Measurements from ENCODE around the gene SORBS2. TPM values are rescaled to one million over a fixed set of nuclear protein-coding genes. Genes with fewer than 3 reads are reported as not detected.

SORBS2 gene
- total RNA-seq, 4 donors from 2014 or later = 21.5 to 103 (median 64.8) TPM

DNA sequence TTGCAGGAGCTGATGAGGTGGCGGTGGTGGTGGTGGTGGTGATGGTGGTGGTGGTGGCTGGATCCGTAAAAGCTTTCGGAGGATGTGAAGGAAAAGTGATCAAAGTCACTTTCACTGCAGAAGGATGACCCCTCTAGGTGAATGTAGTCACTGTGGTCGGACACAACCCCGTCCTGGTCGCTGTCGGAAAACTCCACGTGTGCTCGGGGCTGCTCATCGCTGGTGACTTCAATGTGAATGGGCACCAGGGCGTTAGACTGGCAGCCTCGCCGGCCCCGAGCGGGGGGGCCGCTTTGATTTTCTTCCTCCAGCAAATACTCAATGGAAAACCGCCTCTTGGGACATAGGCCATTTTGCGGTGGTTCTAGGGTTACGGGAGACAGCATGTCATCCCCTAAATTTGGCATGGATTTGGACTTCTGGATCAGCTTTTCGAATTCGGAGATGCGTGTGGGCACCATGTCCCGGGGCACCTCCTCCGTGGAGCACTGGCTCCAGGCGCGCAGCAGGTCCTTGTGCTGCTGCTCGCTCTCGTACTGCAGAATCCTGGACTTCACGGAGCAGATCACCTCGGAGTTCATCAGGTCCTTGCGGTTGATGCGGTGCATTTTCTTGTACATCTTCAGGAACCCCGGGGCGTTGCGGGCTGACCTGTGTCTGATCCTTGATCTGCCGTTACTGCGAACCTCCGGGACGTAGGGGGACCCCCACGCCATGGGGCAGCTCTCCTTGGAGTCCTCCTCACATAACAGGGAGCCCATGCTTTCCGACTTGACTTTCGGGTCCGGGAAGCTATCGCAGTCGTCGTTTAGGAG, 188.3 kb downstream of the SORBS2 start:
- no peak for DNase-seq (ENCODE audit: low spot score)
- TF ChIP-seq, protein P1, sequence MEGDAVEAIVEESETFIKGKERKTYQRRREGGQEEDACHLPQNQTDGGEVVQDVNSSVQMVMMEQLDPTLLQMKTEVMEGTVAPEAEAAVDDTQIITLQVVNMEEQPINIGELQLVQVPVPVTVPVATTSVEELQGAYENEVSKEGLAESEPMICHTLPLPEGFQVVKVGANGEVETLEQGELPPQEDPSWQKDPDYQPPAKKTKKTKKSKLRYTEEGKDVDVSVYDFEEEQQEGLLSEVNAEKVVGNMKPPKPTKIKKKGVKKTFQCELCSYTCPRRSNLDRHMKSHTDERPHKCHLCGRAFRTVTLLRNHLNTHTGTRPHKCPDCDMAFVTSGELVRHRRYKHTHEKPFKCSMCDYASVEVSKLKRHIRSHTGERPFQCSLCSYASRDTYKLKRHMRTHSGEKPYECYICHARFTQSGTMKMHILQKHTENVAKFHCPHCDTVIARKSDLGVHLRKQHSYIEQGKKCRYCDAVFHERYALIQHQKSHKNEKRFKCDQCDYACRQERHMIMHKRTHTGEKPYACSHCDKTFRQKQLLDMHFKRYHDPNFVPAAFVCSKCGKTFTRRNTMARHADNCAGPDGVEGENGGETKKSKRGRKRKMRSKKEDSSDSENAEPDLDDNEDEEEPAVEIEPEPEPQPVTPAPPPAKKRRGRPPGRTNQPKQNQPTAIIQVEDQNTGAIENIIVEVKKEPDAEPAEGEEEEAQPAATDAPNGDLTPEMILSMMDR (IDR thresholded peaks at IDR 0.05) = no peak
- ATAC-seq (ENCODE audit: low FRiP score) = no peak

DNA sequence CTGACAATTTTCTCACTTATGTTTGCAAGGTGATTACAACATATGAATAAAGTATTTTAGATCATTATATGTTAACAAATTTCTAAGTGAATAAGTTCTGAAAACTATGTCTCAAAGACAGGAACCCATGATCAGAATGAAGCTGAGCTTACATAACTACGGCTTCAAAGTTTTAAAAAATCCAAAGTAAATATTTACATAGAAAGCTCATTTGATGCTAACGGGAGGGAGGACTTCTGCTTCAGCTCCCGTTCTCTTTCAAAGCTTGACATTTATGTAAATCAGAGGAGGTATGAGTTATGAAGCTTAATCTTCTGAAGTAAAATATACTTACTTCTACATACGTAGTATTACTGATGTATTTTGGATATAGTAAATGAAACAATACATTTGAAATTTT, 203.8 kb downstream of the SORBS2 start:
- ATAC-seq (ENCODE audit: low FRiP score) = no peak
- TF ChIP-seq, protein P1 (IDR thresholded peaks at IDR 0.05) = no peak

DNA sequence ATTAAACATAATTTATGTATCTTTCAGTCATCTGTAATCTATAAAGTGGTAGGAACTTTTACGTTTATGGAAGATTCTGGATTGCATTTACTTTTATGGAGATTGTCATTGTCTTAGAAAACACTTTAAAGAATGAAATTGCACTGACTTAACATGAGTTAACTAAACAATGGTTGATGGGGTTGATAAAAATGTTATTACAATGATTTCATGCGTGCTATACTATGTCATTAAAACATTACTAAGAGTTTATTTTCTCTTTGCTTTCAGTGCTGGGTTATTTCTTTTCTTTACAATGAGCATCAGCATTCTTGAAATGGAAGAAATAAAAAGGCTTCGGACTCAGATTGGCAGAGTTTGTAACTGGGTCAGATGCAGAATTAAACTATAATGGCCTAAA, 209.6 kb downstream of the SORBS2 start:
- DNase-seq (ENCODE audit: low spot score) = no peak
- no peak for ATAC-seq (ENCODE audit: low FRiP score)
- TF ChIP-seq, protein P1 (IDR thresholded peaks at IDR 0.05) = no peak

More for the DNA sequence above, 203.8 kb downstream of the SORBS2 start:
- no peak for DNase-seq (ENCODE audit: low spot score)

DNA sequence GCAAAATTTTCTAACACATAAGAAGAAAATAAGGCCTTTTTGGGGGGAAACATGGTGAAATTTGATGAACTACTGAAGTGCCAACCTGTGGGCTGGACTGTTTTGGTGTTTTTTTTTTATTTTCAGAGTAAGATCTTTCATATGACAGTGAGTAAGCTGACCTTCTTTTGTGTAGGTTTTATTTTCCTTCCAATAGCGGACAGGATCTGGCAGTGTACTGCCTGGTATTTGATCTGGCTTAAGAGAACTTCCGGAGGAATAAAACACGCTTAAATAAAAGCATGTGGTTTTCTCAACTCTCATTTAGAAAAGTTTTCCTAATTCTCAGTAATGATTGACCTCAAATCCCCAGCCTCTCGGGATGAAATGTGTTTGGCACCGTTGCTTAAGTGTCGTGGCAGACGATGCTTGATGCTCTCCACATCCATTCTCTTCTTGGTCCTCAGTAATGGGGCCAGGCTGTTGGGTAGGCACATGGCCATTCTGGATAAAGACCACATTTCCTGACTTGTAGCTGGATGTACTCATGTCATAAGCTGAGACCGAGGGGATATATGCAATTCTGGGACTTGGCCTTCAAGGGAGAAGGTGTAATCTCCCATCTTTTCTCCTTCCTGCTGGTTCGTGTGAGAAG, 211.1 kb downstream of the SORBS2 start:
- ATAC-seq (ENCODE audit: low FRiP score) (no peak), DNase-seq (ENCODE audit: low spot score) (no peak)
- TF ChIP-seq, protein P1 (IDR thresholded peaks at IDR 0.05) = no peak

GRCh38 chr4:185599553-185600243, 212.3 kb downstream of the SORBS2 start:
- TF ChIP-seq, protein P1 (IDR thresholded peaks at IDR 0.05) = no peak
- ATAC-seq (ENCODE audit: low FRiP score) = peak; percentile 31
- DNase-seq (ENCODE audit: low spot score) = no peak

GRCh38 chr4:185598846-185599552, 213.0 kb downstream of the SORBS2 start:
- DNase-seq (ENCODE audit: low spot score) (no peak), ATAC-seq (ENCODE audit: low FRiP score) (no peak)
- TF ChIP-seq, protein P1 (IDR thresholded peaks at IDR 0.05) = no peak
